Sciatic nerve (tissue), 2 donors: Measurements from ENCODE around the gene PKNOX2. TPM values are rescaled to one million over a fixed set of nuclear protein-coding genes. Genes with fewer than 3 reads are reported as not detected.
A peak's percentile ranks its signal among the peaks of the same experiment; 100 is the strongest.

Experiments used
- ATAC-seq: fragments of 200-7000 bp; cut with Tn5 transposase; one replicate; pipeline ENCODE4 v1.9.1; 2020; ENCODE audit warnings: mild to moderate bottlenecking, moderate library complexity
- DNase-seq: peaks from one replicate; pipeline ENCODE4 v3.0.0-alpha.2; 2020; ENCODE audit warnings: low spot score
- intact Hi-C: fragments of 100-400 bp; cut with DNase I; formaldehyde crosslinking; loops from one replicate; pipeline ENCODE4 v1.14.2; 2022
- total RNA-seq: library from RNA; stranded (reverse); fragmentation: NEBNext Ultra II Directional; extraction: Animal tissue kit (Norgen Biotek cat#: 25700); gene quantifications from one replicate; pipeline ENCODE4 v1.2.1, GENCODE V29; 2021
- donor health status: DM: no; HTN: no; CAD: no.
- donor health status: DM: no; HTN: no; CAD: no.

Gene PKNOX2
- total RNA-seq, 1 donor from 2014 or later = 17.3 TPM

- intact Hi-C loops = no loop called here
- DNase-seq = no peak
- ATAC-seq = no peak
These were observed 262.4 kb downstream of the PKNOX2 start for GRCh38 chr11:125426818-125427528.

- intact Hi-C loops = no loop called here
- DNase-seq = no peak
These were observed 264.1 kb downstream of the PKNOX2 start for GRCh38 chr11:125428486-125429173.

GRCh38 chr11:125429174-125429707 is 264.7 kb downstream of the PKNOX2 start:
- intact Hi-C loops = no loop called here
- ATAC-seq = peak; percentile 19

More at GRCh38 chr11:125428486-125429173, 264.1 kb downstream of the PKNOX2 start:
- no peak for ATAC-seq

GRCh38 chr11:125429807-125430678 is 265.5 kb downstream of the PKNOX2 start:
- ATAC-seq = no peak
- DNase-seq = no peak
- intact Hi-C loops = no loop called here

More at GRCh38 chr11:125429174-125429707, 264.7 kb downstream of the PKNOX2 start:
- peak; percentile 75 for DNase-seq

GRCh38 chr11:125431009-125431408 is 266.5 kb downstream of the PKNOX2 start:
- ATAC-seq (no peak), DNase-seq (no peak)
- intact Hi-C loops = no loop called here

- no peak for ATAC-seq
- intact Hi-C loops = no loop called here
- no peak for DNase-seq
These were observed 266.9 kb downstream of the PKNOX2 start for GRCh38 chr11:125431481-125431880.

- ATAC-seq (peak; percentile 80), DNase-seq (peak; percentile 70)
- intact Hi-C loops = no loop called here
These were observed 269.0 kb downstream of the PKNOX2 start for GRCh38 chr11:125433454-125434121.

GRCh38 chr11:125435461-125436238 is 271.1 kb downstream of the PKNOX2 start:
- no peak for ATAC-seq
- intact Hi-C loops = no loop called here
- DNase-seq = no peak

- DNase-seq (no peak), ATAC-seq (no peak)
- intact Hi-C loops = no loop called here
These were observed 277.3 kb downstream of the PKNOX2 start for GRCh38 chr11:125441648-125442410.

GRCh38 chr11:125442946-125443345 is 278.4 kb downstream of the PKNOX2 start:
- no peak for DNase-seq
- no peak for ATAC-seq
- intact Hi-C loops = no loop called here

- ATAC-seq (no peak), DNase-seq (no peak)
- intact Hi-C loops = no loop called here
These were observed 279.3 kb downstream of the PKNOX2 start for GRCh38 chr11:125443767-125444311.

GRCh38 chr11:125445731-125446130 is 281.2 kb downstream of the PKNOX2 start:
- DNase-seq (no peak), ATAC-seq (no peak)
- intact Hi-C loops = no loop called here

- intact Hi-C loops = no loop called here
- ATAC-seq (no peak), DNase-seq (no peak)
These were observed 281.7 kb downstream of the PKNOX2 start for GRCh38 chr11:125446279-125446678.

- intact Hi-C loops = no loop called here
These were observed 283.2 kb downstream of the PKNOX2 start for GRCh38 chr11:125447721-125448120.

GRCh38 chr11:125448136-125448535 is 283.6 kb downstream of the PKNOX2 start:
- DNase-seq = no peak
- intact Hi-C loops = no loop called here
- peak; percentile 46 for ATAC-seq

More at GRCh38 chr11:125447721-125448120, 283.2 kb downstream of the PKNOX2 start:
- DNase-seq = no peak
- no peak for ATAC-seq

GRCh38 chr11:125449565-125449964 is 285.0 kb downstream of the PKNOX2 start:
- DNase-seq (no peak), ATAC-seq (no peak)
- intact Hi-C loops = no loop called here
